ENCODE measurements around the gene DNAH3.

DNA sequence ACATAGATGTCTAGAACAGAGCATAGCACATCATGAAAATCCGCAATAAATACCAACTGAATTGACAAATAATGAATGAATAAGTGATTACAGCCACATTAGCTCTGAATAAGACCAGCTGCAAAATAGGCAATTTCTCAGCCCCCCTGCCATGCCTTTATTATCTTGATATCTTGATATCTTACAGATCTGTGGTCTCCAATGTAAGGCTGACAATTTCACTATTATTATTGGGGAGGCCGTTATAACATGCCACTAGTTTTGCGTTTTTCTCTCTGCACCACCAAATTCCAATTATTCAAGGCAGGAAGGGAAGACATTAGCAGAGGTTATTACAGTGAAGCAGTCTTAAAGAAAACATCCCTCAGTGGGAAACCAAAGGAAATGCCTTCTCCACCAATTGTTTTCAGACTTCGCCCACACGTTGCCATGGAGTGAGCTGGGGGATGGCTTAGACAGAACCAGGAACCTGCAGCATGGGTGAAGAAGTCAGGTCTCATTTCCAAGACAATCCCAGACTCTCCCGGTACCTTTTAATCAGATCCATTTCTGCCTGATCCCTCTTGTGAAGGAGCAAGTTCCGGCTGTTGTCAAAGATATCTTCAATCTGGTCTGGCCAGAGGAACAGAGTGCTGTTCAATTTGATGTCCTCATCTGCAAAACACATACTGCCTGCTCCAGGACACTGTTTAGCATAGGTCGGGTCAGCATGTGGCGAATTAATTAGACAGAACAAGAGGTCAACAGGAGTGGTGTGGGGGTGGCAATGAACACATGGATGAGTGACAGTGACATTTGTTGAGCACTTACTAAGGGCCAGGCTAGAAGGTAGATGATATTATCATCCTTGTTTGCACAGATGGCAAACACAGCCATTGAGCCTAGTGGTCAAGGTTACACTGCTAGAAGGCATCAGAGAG is 46.4 kb downstream of the DNAH3 start:
- TF ChIP-seq, protein P1, sequence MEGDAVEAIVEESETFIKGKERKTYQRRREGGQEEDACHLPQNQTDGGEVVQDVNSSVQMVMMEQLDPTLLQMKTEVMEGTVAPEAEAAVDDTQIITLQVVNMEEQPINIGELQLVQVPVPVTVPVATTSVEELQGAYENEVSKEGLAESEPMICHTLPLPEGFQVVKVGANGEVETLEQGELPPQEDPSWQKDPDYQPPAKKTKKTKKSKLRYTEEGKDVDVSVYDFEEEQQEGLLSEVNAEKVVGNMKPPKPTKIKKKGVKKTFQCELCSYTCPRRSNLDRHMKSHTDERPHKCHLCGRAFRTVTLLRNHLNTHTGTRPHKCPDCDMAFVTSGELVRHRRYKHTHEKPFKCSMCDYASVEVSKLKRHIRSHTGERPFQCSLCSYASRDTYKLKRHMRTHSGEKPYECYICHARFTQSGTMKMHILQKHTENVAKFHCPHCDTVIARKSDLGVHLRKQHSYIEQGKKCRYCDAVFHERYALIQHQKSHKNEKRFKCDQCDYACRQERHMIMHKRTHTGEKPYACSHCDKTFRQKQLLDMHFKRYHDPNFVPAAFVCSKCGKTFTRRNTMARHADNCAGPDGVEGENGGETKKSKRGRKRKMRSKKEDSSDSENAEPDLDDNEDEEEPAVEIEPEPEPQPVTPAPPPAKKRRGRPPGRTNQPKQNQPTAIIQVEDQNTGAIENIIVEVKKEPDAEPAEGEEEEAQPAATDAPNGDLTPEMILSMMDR (conservative IDR thresholded peaks at IDR 0.05; ENCODE audit: low read length) = no peak
- TF ChIP-seq EZH2phosphoT487 (IDR thresholded peaks at IDR 0.05; ENCODE audit: borderline replicate concordance) = no peak

Data from Loucy (cell line).